GM18520 (cell line): ENCODE data around the gene PTH1R.
A peak's percentile ranks its signal among the peaks of the same experiment; 100 is the strongest.

Experiments used
- ATAC-seq: cut with Tn5 transposase; IDR thresholded peaks from one replicate; pipeline ENCODE4 v1.9.1; 2021; ENCODE audit not compliant: unreplicated experiment

The PTH1R gene

GRCh38 chr3:46863261-46863782 lies 14.2 kb upstream of the PTH1R start, which contains the start of gene MYL3:
MYL3 (minus strand) TSS chr3:46863444; CDS start chr3:46863390, 54 bp downstream.
- no peak for ATAC-seq

- ATAC-seq = no peak
Observed at GRCh38 chr3:46864061-46864881, 13.2 kb upstream of the PTH1R start.

GRCh38 chr3:46865031-46865507 lies 12.5 kb upstream of the PTH1R start:
- no peak for ATAC-seq

GRCh38 chr3:46865546-46865945 lies 12.0 kb upstream of the PTH1R start:
- no peak for ATAC-seq

- no peak for ATAC-seq
Observed at GRCh38 chr3:46866032-46866595, 11.4 kb upstream of the PTH1R start.

DNA sequence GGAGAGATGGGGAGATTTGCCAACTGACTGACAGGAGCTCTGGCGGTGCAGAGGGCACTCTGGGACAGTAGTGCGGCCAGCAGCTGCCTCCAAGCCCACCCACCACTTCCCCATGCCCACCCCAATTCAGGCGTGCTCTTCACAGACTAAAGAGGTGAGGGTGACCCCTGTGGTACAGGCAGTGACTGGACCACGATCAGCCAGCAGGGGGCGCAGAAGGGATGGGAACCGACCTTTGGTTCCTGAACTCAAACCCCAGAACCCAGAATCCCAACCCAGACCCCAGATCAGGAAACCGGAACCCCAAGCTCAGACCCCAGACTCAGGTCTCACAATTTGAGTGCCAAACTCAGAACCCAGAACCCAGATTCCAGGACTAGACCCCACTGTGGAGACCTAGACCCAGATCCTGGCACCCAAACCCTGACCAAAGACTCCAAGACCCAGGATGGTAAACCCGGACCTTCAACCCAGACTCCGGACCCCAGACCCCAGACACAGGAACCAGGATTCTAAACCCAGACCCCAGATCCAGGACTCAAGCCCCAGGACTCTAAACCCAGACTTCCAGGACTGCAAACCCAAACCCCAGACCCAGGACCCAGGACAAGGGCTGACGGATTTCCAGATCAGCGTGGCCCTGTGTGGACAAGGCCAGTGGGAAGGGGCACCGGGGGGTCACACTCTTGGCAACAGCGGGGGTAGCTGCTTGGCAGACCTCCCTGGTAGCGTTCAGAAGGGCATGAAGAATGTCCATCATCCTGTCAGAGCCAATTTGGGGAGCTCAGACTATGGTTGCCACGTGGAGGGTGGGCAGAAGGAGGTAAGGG lies 10.6 kb upstream of the PTH1R start:
- ATAC-seq = no peak

GRCh38 chr3:46867550-46867898 lies 10.0 kb upstream of the PTH1R start:
- ATAC-seq = no peak

DNA sequence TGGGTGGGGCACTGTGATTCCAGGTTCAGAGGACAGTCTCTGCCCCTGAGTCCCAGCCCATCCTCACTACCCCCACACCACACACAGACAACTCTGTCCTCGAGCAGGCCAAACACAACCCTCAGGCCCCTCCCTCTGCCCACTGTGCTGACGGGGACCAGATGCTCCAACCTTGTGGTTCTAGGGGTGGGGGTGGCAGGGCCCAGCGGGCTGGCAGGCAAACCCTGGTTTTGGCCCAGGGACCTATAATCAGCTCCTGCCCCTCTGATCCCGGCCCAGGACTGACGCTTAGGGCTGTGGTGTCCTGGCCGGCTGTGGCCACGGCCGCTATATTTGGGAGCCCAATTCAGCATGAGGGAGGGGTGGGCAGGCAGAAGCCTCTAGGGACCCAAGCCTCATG lies 9.2 kb upstream of the PTH1R start:
- no peak for ATAC-seq

DNA sequence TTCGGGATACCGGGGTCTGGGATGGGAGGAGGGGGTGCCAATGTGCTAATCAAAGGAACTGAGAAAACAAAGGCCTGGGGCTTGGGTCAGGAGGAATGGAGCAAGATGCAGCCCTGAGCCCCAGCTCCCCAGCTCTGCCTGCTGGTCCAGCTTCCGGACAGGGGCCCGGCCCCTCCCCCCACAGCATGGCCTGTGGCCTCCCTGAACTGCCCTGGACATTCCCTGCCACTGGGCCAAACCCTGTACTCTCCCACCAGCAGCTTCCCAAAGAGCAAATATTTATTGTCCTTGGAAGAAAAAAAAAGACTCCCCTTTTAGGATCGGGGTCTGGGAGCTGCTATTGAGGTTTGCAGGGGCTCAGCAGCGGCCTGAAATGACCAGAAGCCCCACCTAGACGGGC lies 8.6 kb upstream of the PTH1R start:
- ATAC-seq = no peak

- no peak for ATAC-seq
Observed at GRCh38 chr3:46869440-46869839, 8.1 kb upstream of the PTH1R start.

GRCh38 chr3:46870651-46871050 lies 6.9 kb upstream of the PTH1R start:
- no peak for ATAC-seq

DNA sequence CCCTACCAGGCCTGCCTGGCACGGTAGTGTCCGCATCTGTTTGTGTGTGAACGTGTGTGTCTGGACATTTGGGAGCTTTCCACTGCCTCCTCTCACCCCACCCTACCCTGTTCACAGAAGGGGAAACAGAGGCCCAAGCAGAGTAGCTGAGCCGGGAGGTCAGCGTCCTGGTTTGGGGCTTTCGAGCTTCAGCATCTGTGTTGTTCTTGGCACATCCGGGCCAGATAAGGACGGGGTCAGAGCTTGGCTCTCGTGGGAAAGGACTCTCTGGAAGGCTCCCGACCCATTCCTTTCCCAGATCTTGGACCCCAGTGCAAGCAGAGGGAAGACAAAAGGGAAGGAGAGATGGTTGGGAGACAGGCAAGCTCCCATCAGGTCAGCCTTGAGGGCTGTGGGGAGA lies 6.3 kb upstream of the PTH1R start:
- ATAC-seq = no peak

- no peak for ATAC-seq
Observed at GRCh38 chr3:46873521-46873920, 4.0 kb upstream of the PTH1R start.

GRCh38 chr3:46874430-46874829 lies 3.1 kb upstream of the PTH1R start:
- no peak for ATAC-seq

DNA sequence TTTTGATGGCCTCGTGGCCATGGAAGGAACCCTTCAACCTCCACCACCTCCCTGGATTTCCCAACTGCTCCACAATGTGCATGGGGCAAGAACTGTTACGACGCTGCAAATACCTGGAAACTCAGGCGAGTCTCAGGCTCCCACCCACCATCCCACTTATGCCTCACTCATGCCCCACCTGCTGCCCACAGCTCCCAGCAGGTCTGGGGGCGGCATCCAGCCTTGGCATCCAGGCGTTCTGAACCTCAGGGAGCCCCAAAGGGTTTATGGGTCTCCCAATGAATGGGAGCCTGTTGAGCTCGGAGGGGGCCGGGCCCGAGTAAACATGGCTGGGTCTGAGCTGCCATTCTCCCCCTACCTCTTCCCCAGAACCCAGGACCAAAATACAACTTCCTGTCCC lies 2.0 kb upstream of the PTH1R start:
- ATAC-seq = no peak

DNA sequence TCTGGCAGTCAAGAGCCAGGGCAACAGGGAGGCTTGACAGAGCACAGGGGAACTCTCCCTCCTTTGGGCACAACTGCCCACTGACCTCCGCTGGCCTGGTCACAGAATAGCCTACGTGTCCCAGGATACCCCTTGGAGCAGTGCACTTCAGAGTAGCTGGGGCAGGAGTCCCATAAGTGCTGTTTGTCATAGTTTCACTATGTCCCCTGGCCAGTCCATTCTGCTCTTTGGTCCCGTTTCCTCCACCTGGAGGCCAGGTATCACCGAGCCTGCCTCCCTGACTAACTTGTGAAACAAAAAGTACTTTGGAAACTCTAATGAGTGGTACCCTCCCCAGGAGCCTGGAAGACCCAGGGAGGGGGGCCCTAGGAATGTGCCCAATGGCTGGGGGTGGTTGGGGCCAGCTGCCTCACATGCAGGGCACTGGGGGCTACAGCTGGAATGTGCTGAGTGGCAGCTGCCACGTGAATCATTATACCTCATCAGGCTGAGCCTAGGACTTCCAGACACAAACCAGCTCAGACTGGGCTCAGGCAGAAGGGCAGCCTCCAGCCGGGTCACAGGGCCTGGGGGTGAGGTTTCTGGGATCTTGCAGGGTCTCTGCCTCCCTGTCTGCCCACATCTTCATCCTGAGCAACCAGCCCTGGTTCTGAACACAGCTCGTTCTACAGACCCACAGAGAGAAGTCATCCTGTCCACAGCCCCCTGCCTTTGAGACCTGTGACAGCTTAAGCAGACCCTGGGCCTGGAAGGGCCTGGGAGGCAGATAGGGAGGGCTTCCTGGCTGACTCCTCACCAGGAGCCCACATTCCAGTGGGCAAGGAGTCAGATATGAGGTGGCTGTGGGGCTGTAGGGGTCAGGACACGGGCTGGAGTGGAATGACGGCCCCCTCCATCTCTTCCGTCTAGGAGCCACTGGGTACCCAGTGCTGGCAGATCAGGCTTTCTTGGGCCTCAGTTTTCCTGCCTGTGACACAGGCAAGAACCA lies 914 bp upstream of the PTH1R start:
- no peak for ATAC-seq

- ATAC-seq = peak; percentile 58
Observed at GRCh38 chr3:46878781-46879436, 1.4 kb downstream of the PTH1R start.

- ATAC-seq = no peak
Observed at GRCh38 chr3:46880884-46881595, 3.5 kb downstream of the PTH1R start.
